ENCODE measurements around the gene ADAMTS17.

Gene ADAMTS17

DNA sequence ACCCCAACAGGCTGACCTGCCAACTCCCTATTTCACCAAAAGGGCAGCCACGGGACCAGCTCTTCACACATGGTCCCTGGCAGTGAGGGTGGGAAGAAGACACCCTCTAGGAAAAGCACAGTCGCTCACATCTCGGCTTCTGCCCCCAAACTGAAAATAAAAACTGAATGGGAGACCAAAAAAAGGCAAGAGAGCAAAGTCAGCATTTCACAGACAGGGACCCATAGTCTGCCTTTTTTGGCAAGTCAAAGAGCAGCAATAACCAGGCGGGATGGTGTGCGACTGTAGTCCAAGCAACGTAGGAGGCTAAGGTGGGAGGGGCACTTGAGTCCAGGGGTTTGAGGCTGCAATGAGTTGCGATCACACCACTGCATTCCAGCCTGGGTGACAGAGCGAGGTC lies 154.1 kb downstream of the ADAMTS17 start:
- DNase-seq (ENCODE audit: low read depth, low spot score): no peak
- no peaks in the 10 kb centered on the region for H3K36me3 ChIP-seq (ENCODE audit: insufficient read depth, insufficient read length, low read length)
- H3K4me3 ChIP-seq (ENCODE audit: insufficient read length, low read depth): no peak overlapping the region
- peaks cover 4% of the 10 kb centered on the region for H3K27me3 ChIP-seq (ENCODE audit: insufficient read depth, insufficient read length)
- no peaks in the 10 kb centered on the region for H3K9me3 ChIP-seq (ENCODE audit: insufficient read depth, low read length)
- no peak for TF ChIP-seq YY1 (IDR thresholded peaks at IDR 0.05; ENCODE audit: insufficient read depth, insufficient read length)
- TF ChIP-seq ZNF274 (IDR thresholded peaks at IDR 0.05; ENCODE audit: low read depth, low read length): no peak
- no peak for TF ChIP-seq SUZ12 (IDR thresholded peaks at IDR 0.05; ENCODE audit: extremely low read depth, insufficient read depth, insufficient read length)
- peaks cover 9% of the 10 kb centered on the region for H3K4me1 ChIP-seq (ENCODE audit: insufficient read depth, insufficient read length)
- H3K9ac ChIP-seq (ENCODE audit: insufficient read length, low read depth): no peak overlapping the region

DNA sequence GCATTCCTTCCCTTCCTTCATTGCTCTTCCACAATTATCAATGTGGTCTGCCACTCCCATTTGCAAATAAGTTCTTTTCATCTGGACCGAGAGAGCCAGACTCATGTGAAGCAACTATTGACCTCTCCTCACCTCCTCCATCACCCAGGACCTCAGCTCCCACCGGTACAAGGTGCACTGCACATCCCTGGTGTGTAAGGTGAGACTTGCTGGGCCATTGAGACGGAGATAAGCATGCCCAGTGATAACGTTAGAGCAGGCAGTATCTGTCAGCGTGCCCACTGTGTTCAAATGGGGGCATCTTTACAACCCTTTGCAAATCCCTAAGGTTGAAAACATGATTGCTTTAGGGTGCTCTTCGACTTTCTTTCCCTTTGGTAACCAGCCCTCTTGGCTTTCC lies 154.8 kb downstream of the ADAMTS17 start:
- peaks cover 5% of the 10 kb centered on the region for H3K4me1 ChIP-seq (ENCODE audit: insufficient read depth, insufficient read length)
- no peaks in the 10 kb centered on the region for H3K36me3 ChIP-seq (ENCODE audit: insufficient read depth, insufficient read length, low read length)
- DNase-seq (ENCODE audit: low read depth, low spot score): no peak
- H3K27me3 ChIP-seq (ENCODE audit: insufficient read depth, insufficient read length): peaks cover 4% of the 10 kb centered on the region
- H3K9me3 ChIP-seq (ENCODE audit: insufficient read depth, low read length): no peaks in the 10 kb centered on the region
- TF ChIP-seq SUZ12 (IDR thresholded peaks at IDR 0.05; ENCODE audit: extremely low read depth, insufficient read depth, insufficient read length) (no peak), ZNF274 (IDR thresholded peaks at IDR 0.05; ENCODE audit: low read depth, low read length) (no peak), YY1 (IDR thresholded peaks at IDR 0.05; ENCODE audit: insufficient read depth, insufficient read length) (no peak)
- no peak overlapping the region for H3K9ac ChIP-seq (ENCODE audit: insufficient read length, low read depth)
- H3K4me3 ChIP-seq (ENCODE audit: insufficient read length, low read depth): no peak overlapping the region

GRCh38 chr15:100186366-100186765 lies 155.4 kb downstream of the ADAMTS17 start:
- no peak for DNase-seq (ENCODE audit: low read depth, low spot score)
- no peaks in the 10 kb centered on the region for H3K36me3 ChIP-seq (ENCODE audit: insufficient read depth, insufficient read length, low read length)
- H3K4me3 ChIP-seq (ENCODE audit: insufficient read length, low read depth): no peak overlapping the region
- no peak overlapping the region for H3K9ac ChIP-seq (ENCODE audit: insufficient read length, low read depth)
- H3K27me3 ChIP-seq (ENCODE audit: insufficient read depth, insufficient read length): peaks cover 4% of the 10 kb centered on the region
- peaks cover under 1% of the 10 kb centered on the region for H3K4me1 ChIP-seq (ENCODE audit: insufficient read depth, insufficient read length)
- no peaks in the 10 kb centered on the region for H3K9me3 ChIP-seq (ENCODE audit: insufficient read depth, low read length)
- TF ChIP-seq SUZ12 (IDR thresholded peaks at IDR 0.05; ENCODE audit: extremely low read depth, insufficient read depth, insufficient read length) (no peak), ZNF274 (IDR thresholded peaks at IDR 0.05; ENCODE audit: low read depth, low read length) (no peak), YY1 (IDR thresholded peaks at IDR 0.05; ENCODE audit: insufficient read depth, insufficient read length) (no peak)

DNA sequence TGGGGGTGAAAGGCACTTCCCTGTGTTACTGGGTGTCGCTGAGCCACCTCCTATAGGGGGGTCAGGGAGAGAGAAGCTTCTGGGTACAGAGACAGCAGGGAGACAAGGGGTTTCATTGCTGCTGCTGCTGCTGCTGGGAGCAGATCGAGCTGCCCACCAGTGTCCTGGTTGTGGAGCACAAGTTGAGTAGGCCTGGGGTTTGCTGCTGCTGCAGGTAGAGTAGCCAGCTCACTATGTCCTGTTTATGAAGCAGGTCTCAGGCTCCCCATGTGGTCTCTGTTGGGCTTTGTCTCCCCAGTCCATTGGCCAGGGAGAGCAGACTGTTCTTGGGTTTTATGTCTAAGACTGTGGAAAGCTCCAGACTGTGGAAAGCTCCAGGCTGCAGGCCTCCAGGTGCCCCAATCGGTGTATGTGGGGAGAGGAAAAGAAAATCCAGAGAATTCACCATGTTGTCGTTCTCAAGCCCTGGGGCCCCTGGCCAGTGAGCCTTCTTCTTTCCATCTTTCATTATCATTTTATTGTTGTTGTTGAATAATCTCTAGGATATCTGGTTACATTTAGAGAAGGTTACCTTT lies 157.8 kb downstream of the ADAMTS17 start:
- TF ChIP-seq YY1 (IDR thresholded peaks at IDR 0.05; ENCODE audit: insufficient read depth, insufficient read length) (no peak), SUZ12 (IDR thresholded peaks at IDR 0.05; ENCODE audit: extremely low read depth, insufficient read depth, insufficient read length) (no peak), ZNF274 (IDR thresholded peaks at IDR 0.05; ENCODE audit: low read depth, low read length) (no peak)
- H3K4me3 ChIP-seq (ENCODE audit: insufficient read length, low read depth): no peak overlapping the region
- no peaks in the 10 kb centered on the region for H3K27me3 ChIP-seq (ENCODE audit: insufficient read depth, insufficient read length)
- H3K9ac ChIP-seq (ENCODE audit: insufficient read length, low read depth): no peak overlapping the region
- no peak for DNase-seq (ENCODE audit: low read depth, low spot score)
- no peaks in the 10 kb centered on the region for H3K4me1 ChIP-seq (ENCODE audit: insufficient read depth, insufficient read length)
- H3K36me3 ChIP-seq (ENCODE audit: insufficient read depth, insufficient read length, low read length): no peaks in the 10 kb centered on the region
- no peaks in the 10 kb centered on the region for H3K9me3 ChIP-seq (ENCODE audit: insufficient read depth, low read length)

DNA sequence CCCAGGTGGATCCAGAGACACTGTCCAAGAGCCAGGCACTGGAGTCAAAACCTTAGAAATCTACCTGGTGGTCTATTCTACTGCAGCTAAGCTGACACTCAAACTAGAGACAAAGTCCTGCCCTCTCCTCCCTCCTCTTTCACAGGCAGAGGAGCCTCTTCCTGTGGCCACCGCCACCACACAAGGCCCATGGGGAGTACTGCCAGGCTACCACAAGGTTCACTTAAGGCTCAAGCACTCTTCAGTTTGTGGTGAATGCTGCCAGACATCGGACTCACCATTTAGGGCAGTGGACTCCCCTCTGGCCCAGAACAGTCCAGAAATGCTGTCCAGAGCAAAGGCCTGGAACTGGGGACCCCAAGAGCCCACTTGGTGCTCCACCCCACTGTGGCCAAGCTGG lies 160.9 kb downstream of the ADAMTS17 start:
- Histone ChIP-seq H3K27me3 (ENCODE audit: insufficient read depth, insufficient read length) (no peaks in the 10 kb centered on the region), H3K4me1 (ENCODE audit: insufficient read depth, insufficient read length) (no peaks in the 10 kb centered on the region), H3K4me3 (ENCODE audit: insufficient read length, low read depth) (no peak overlapping the region), H3K9me3 (ENCODE audit: insufficient read depth, low read length) (no peaks in the 10 kb centered on the region), H3K36me3 (ENCODE audit: insufficient read depth, insufficient read length, low read length) (no peaks in the 10 kb centered on the region), H3K9ac (ENCODE audit: insufficient read length, low read depth) (no peak overlapping the region)
- TF ChIP-seq SUZ12 (IDR thresholded peaks at IDR 0.05; ENCODE audit: extremely low read depth, insufficient read depth, insufficient read length): no peak
- TF ChIP-seq ZNF274 (IDR thresholded peaks at IDR 0.05; ENCODE audit: low read depth, low read length): no peak
- no peak for TF ChIP-seq YY1 (IDR thresholded peaks at IDR 0.05; ENCODE audit: insufficient read depth, insufficient read length)
- DNase-seq (ENCODE audit: low read depth, low spot score): no peak

DNA sequence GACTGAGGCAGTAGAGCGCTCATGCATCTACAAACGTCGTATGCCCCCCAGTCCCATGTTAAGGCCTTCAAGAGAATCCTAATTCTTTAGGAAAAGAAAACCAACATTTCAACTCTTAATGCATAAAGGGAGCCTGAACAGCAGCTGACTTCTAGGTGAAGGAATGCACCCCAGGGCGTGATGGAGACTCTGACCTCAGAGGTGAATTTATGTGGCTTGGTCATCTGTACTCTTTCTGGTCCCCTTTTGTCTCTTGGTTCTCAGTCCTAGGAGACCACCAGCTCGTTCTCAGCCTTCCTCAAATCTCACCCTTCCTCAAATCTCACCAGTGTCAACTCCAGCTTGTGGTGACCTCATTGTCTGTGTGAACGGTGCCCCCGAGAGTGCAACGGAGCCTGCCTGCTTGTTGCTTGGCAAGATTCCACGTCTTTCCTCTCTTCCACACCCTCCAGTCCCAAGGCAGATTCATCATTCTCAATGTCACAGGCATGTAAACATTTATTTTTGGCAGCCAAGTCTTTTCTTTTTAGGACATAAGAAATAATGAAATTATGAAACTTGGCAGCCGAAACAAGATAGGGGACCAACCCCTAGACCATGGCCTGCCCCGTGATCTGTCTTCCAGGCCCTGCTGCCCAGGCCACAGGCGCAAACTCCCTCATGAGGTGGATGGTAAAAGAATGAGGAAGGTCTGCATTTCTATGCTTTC lies 166.2 kb downstream of the ADAMTS17 start:
- H3K4me3 ChIP-seq (ENCODE audit: insufficient read length, low read depth): no peak overlapping the region
- H3K36me3 ChIP-seq (ENCODE audit: insufficient read depth, insufficient read length, low read length): no peaks in the 10 kb centered on the region
- no peak for DNase-seq (ENCODE audit: low read depth, low spot score)
- peaks cover 41% of the 10 kb centered on the region for H3K9me3 ChIP-seq (ENCODE audit: insufficient read depth, low read length)
- TF ChIP-seq SUZ12 (IDR thresholded peaks at IDR 0.05; ENCODE audit: extremely low read depth, insufficient read depth, insufficient read length) (no peak), ZNF274 (IDR thresholded peaks at IDR 0.05; ENCODE audit: low read depth, low read length) (no peak), YY1 (IDR thresholded peaks at IDR 0.05; ENCODE audit: insufficient read depth, insufficient read length) (no peak)
- no peaks in the 10 kb centered on the region for H3K4me1 ChIP-seq (ENCODE audit: insufficient read depth, insufficient read length)
- no peaks in the 10 kb centered on the region for H3K27me3 ChIP-seq (ENCODE audit: insufficient read depth, insufficient read length)
- no peak overlapping the region for H3K9ac ChIP-seq (ENCODE audit: insufficient read length, low read depth)

GRCh38 chr15:100174904-100175275 lies 166.9 kb downstream of the ADAMTS17 start:
- H3K36me3 ChIP-seq (ENCODE audit: insufficient read depth, insufficient read length, low read length): no peaks in the 10 kb centered on the region
- H3K4me1 ChIP-seq (ENCODE audit: insufficient read depth, insufficient read length): no peaks in the 10 kb centered on the region

More at GRCh38 chr15:100174904-100175275, 166.9 kb downstream of the ADAMTS17 start:
- no peak for DNase-seq (ENCODE audit: low read depth, low spot score)
- H3K4me3 ChIP-seq (ENCODE audit: insufficient read length, low read depth): no peak overlapping the region
- no peak for TF ChIP-seq YY1 (IDR thresholded peaks at IDR 0.05; ENCODE audit: insufficient read depth, insufficient read length)
- TF ChIP-seq ZNF274 (IDR thresholded peaks at IDR 0.05; ENCODE audit: low read depth, low read length): no peak
- TF ChIP-seq SUZ12 (IDR thresholded peaks at IDR 0.05; ENCODE audit: extremely low read depth, insufficient read depth, insufficient read length): no peak
- H3K27me3 ChIP-seq (ENCODE audit: insufficient read depth, insufficient read length): no peaks in the 10 kb centered on the region
- peaks cover 41% of the 10 kb centered on the region for H3K9me3 ChIP-seq (ENCODE audit: insufficient read depth, low read length)
- H3K9ac ChIP-seq (ENCODE audit: insufficient read length, low read depth): no peak overlapping the region
